Measurements from ENCODE around the gene ZNF566. TPM values are rescaled to one million over a fixed set of nuclear protein-coding genes. Genes with fewer than 3 reads are reported as not detected.

Gene ZNF566
- total RNA-seq, 1 donor from 2014 or later: 12.0 TPM

DNA sequence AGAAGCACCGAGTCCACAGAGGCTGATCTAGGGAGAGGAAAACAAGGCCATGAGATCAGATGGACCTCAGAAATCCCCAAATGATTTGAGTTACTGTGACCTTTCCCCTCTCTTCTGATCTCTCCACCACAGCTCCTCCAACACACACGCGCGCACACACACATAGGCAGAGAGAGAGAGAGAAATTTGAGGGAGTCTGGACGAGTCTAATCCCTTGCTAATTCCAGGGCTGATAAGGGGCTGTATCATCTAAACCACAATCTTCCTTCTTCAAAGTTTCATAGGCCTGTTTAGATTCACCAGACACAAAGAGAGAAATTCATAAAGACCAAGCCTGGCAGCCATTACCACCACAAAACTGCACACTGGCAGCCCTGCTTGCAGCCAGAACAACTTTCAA lies 79.5 kb downstream of the ZNF566 start:
- Histone ChIP-seq H3K4me1 (no peaks in the 10 kb centered on the region), H3K27me3 (no peaks in the 10 kb centered on the region), H3K27ac (no peak overlapping the region), H3K9me3 (no peaks in the 10 kb centered on the region), H3K4me3 (no peak overlapping the region), H3K36me3 (peaks cover 43% of the 10 kb centered on the region)
- no peak for ATAC-seq
- intact Hi-C loops (cut with DNase I): no loop called here
- TF ChIP-seq CTCF (IDR thresholded peaks at IDR 0.05): no peak
- no peak for DNase-seq

DNA sequence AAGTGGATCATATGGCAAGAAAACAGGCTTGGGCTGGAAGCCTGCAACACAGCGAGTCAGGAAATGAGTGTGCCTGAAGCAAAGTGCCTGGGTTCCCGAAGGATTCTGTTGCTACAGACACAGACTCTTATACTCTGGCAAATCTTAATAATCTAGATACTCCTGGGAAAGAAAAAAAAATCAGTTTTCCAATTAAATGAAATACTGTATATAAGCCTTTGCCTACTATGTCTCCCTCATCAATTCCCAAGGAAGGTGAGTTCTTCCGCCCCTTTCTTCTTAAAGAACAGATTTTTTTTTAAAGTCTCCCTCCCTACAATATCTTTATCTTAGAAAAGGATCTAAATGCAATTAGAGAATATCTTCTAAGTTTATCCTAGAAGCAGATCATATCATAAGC lies 81.3 kb downstream of the ZNF566 start:
- Histone ChIP-seq H3K4me1 (no peaks in the 10 kb centered on the region), H3K36me3 (peaks cover 57% of the 10 kb centered on the region), H3K9me3 (no peaks in the 10 kb centered on the region), H3K27ac (no peak overlapping the region), H3K4me3 (no peak overlapping the region), H3K27me3 (no peaks in the 10 kb centered on the region)
- no peak for TF ChIP-seq CTCF (IDR thresholded peaks at IDR 0.05)
- DNase-seq (no peak), ATAC-seq (no peak)
- intact Hi-C loops (cut with DNase I): no loop called here

GRCh38 chr19:36404498-36404897 lies 84.9 kb downstream of the ZNF566 start:
- DNase-seq (no peak), ATAC-seq (no peak)
- no peak for TF ChIP-seq CTCF (IDR thresholded peaks at IDR 0.05)
- H3K36me3 ChIP-seq: peaks cover 57% of the 10 kb centered on the region
- H3K4me3 ChIP-seq: no peak overlapping the region
- peaks cover 4% of the 10 kb centered on the region for H3K9me3 ChIP-seq
- no peak overlapping the region for H3K27ac ChIP-seq
- intact Hi-C loops (cut with DNase I): no loop called here
- H3K4me1 ChIP-seq: no peaks in the 10 kb centered on the region
- H3K27me3 ChIP-seq: no peaks in the 10 kb centered on the region

- H3K9me3 ChIP-seq: peaks cover 8% of the 10 kb centered on the region
- no peak overlapping the region for H3K27ac ChIP-seq
- ATAC-seq (no peak), DNase-seq (no peak)
- no peaks in the 10 kb centered on the region for H3K4me1 ChIP-seq
- intact Hi-C loops (cut with DNase I): no loop called here
- H3K4me3 ChIP-seq: no peak overlapping the region
- H3K27me3 ChIP-seq: no peaks in the 10 kb centered on the region
- peaks cover 33% of the 10 kb centered on the region for H3K36me3 ChIP-seq
- no peak for TF ChIP-seq CTCF (IDR thresholded peaks at IDR 0.05)
Observed at GRCh38 chr19:36401475-36401874, 87.9 kb downstream of the ZNF566 start.

- no peak for TF ChIP-seq CTCF (IDR thresholded peaks at IDR 0.05)
- Histone ChIP-seq H3K4me3 (no peak overlapping the region), H3K36me3 (peaks cover 8% of the 10 kb centered on the region), H3K9me3 (peaks cover 32% of the 10 kb centered on the region), H3K27ac (no peak overlapping the region), H3K27me3 (no peaks in the 10 kb centered on the region), H3K4me1 (no peaks in the 10 kb centered on the region)
- no peak for DNase-seq
- no peak for ATAC-seq
- intact Hi-C loops (cut with DNase I): no loop called here
Observed at GRCh38 chr19:36398571-36398970, 90.8 kb downstream of the ZNF566 start.

Other genes starting within 250 kb of the ZNF566 start
- 6.9 TPM for gene ZFP14, start 110.4 kb downstream of the ZNF566 start, total RNA-seq
- 5.4 TPM for gene ZFP82, start 70.9 kb downstream of the ZNF566 start, total RNA-seq
- gene ZNF260, start 38.7 kb upstream of the ZNF566 start, total RNA-seq: 10.5 TPM
- gene ZNF529, start 83.7 kb upstream of the ZNF566 start, total RNA-seq: 8.4 TPM
- 4.9 TPM for gene ZNF382, start 115.8 kb upstream of the ZNF566 start, total RNA-seq
- 7.1 TPM for gene ZNF461, start 177.3 kb upstream of the ZNF566 start, total RNA-seq
- 7.7 TPM for gene ZNF567, start 198.1 kb upstream of the ZNF566 start, total RNA-seq

All from upper lobe of right lung (tissue), 1 donor.